ENCODE measurements around the gene PEAK1.
"Not testable (repeated sequence)": the region's sequence is repeated elsewhere in the genome, so short reads cannot be mapped to it uniquely, and the experiment has no call there.

The PEAK1 gene

GRCh38 chr15:77276096-77276495, 143.8 kb downstream of the PEAK1 start:
- no peak for TF ChIP-seq CTCF (conservative IDR thresholded peaks at IDR 0.05; ENCODE audit: low read depth, low read length)

DNA sequence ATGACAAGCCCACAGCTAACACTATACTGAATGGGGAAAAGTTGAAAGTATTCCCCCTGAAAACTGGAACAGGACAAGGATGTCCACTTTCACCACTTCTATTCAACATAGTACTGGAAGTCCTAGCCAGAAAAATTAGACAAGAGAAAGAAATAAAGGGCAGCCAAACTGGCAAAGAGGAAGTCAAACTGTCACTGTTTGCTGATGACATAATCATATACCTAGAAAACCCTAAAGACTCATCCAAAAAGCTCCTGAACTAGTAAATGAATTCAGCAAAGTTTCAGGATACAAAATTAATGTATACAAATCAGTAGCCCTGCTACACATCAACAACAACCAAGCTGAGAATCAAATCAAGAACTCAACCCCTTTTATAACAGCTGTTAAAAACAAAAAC, 146.8 kb downstream of the PEAK1 start:
- DNase-seq (ENCODE audit: low read depth); H3K4me3 ChIP-seq (ENCODE audit: low read depth, low read length): not testable (repeated sequence)

More at GRCh38 chr15:77276096-77276495, 143.8 kb downstream of the PEAK1 start:
- no peak overlapping the region for H3K4me3 ChIP-seq (ENCODE audit: low read depth, low read length)
- DNase-seq (ENCODE audit: low read depth) = no peak

DNA sequence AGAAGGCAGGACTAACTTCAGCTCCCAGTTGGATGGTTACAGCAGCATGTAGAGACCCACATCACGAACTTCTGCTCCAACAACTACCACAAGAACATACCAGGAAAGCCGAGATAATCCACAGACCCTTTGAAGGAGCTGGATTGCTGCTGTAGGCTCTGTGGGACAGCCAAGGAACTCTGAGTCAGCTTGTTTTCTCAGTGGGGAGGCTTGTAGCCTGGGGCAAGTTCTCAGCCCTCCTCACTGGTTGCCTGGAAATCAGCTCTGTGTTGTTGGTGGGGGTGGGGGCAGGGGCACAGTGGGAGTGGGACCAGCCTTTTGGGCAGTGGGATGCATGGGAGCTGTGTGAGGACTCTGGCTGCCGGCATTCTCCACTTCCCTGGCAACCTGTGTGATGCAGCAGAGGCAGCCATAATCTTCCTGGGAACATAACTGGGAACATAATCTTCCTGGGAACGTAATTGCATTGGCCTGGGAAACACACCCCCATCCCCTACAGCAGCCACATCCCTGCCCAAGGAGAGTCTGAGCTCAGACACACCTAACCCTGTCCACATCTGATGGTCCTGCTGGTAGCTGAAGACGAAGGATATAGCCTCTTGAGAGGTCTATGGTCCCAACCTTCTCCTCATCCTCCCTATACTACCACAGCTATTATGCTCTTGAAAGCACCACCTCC, 153.1 kb downstream of the PEAK1 start:
- H3K4me3 ChIP-seq (ENCODE audit: low read depth, low read length) = no peak overlapping the region
- peak; percentile 96 for DNase-seq (ENCODE audit: low read depth)
- TF ChIP-seq CTCF (conservative IDR thresholded peaks at IDR 0.05; ENCODE audit: low read depth, low read length) = no peak

- no peak for TF ChIP-seq CTCF (conservative IDR thresholded peaks at IDR 0.05; ENCODE audit: low read depth, low read length)
Measured at GRCh38 chr15:77255385-77255784, 164.5 kb downstream of the PEAK1 start.

DNA sequence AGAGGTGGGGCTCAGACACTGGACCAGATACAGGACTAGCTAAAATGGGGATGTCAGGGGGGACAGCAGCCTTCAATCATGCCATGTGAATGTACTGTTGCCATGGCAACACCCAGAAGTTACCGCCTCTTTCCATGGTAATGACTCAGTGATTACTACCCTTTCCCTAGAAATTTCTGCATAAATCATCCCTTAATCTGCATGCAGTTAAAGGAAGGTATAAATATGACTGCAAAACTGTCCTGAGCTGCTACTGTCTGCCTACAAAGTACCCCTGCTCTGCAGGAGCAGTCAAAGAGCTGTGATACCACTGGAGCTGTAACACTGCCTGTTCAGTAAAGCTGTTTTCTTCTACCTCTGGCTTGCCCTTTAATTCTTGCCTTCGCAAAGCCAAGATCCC, 168.2 kb downstream of the PEAK1 start:
- no peak overlapping the region for H3K4me3 ChIP-seq (ENCODE audit: low read depth, low read length)
- DNase-seq (ENCODE audit: low read depth) = peak; percentile 16
- TF ChIP-seq CTCF (conservative IDR thresholded peaks at IDR 0.05; ENCODE audit: low read depth, low read length) = no peak

More at GRCh38 chr15:77255385-77255784, 164.5 kb downstream of the PEAK1 start:
- no peak for DNase-seq (ENCODE audit: low read depth)
- H3K4me3 ChIP-seq (ENCODE audit: low read depth, low read length) = no peak overlapping the region

GRCh38 chr15:77247116-77247515, 172.8 kb downstream of the PEAK1 start:
- DNase-seq (ENCODE audit: low read depth) = no peak
- TF ChIP-seq CTCF (conservative IDR thresholded peaks at IDR 0.05; ENCODE audit: low read depth, low read length) = no peak
- no peak overlapping the region for H3K4me3 ChIP-seq (ENCODE audit: low read depth, low read length)

GRCh38 chr15:77243716-77244401, 176.0 kb downstream of the PEAK1 start:
- no peak for DNase-seq (ENCODE audit: low read depth)
- H3K4me3 ChIP-seq (ENCODE audit: low read depth, low read length) = no peak overlapping the region
- TF ChIP-seq CTCF (conservative IDR thresholded peaks at IDR 0.05; ENCODE audit: low read depth, low read length) = no peak
